Measurements from ENCODE around the gene EPS8L3.

EPS8L3 gene

GRCh38 chr1:109792056-109792831 is 28.5 kb upstream of the EPS8L3 start:
- Histone ChIP-seq H3K9ac (no peak overlapping the region), H3K27me3 (ENCODE audit: control insufficient read depth, insufficient read depth, low read length) (no peaks in the 10 kb centered on the region), H3K27ac (no peak overlapping the region), H3K4me3 (ENCODE audit: low read depth, low read length) (no peak overlapping the region), H2AFZ (no peak overlapping the region), H3K4me1 (peaks cover 4% of the 10 kb centered on the region), H3K9me3 (ENCODE audit: control insufficient read depth, low read length) (no peaks in the 10 kb centered on the region), H3K4me2 (ENCODE audit: low read length) (no peak overlapping the region), H3K79me2 (no peaks in the 10 kb centered on the region), H3K36me3 (ENCODE audit: control insufficient read depth, insufficient read depth, low read length) (no peaks in the 10 kb centered on the region)
- TF ChIP-seq CTCF (IDR thresholded peaks at IDR 0.05), result no peak

GRCh38 chr1:109791495-109792043 is 27.8 kb upstream of the EPS8L3 start:
- Histone ChIP-seq H3K36me3 (ENCODE audit: control insufficient read depth, insufficient read depth, low read length) (no peaks in the 10 kb centered on the region), H2AFZ (no peak overlapping the region), H3K4me2 (ENCODE audit: low read length) (no peak overlapping the region), H3K9ac (no peak overlapping the region), H3K27ac (no peak overlapping the region), H3K4me3 (ENCODE audit: low read depth, low read length) (no peak overlapping the region), H3K4me1 (peaks cover 4% of the 10 kb centered on the region), H3K27me3 (ENCODE audit: control insufficient read depth, insufficient read depth, low read length) (no peaks in the 10 kb centered on the region), H3K9me3 (ENCODE audit: control insufficient read depth, low read length) (no peaks in the 10 kb centered on the region), H3K79me2 (no peaks in the 10 kb centered on the region)
- no peak for TF ChIP-seq CTCF (IDR thresholded peaks at IDR 0.05)

- H2AFZ ChIP-seq, result no peak overlapping the region
- peaks cover 4% of the 10 kb centered on the region for H3K4me1 ChIP-seq
- no peak overlapping the region for H3K4me3 ChIP-seq (ENCODE audit: low read depth, low read length)
- no peaks in the 10 kb centered on the region for H3K27me3 ChIP-seq (ENCODE audit: control insufficient read depth, insufficient read depth, low read length)
- no peaks in the 10 kb centered on the region for H3K9me3 ChIP-seq (ENCODE audit: control insufficient read depth, low read length)
- TF ChIP-seq CTCF (IDR thresholded peaks at IDR 0.05), result no peak
- H3K27ac ChIP-seq, result no peak overlapping the region
- H3K79me2 ChIP-seq, result no peaks in the 10 kb centered on the region
- H3K9ac ChIP-seq, result no peak overlapping the region
- H3K36me3 ChIP-seq (ENCODE audit: control insufficient read depth, insufficient read depth, low read length), result no peaks in the 10 kb centered on the region
- H3K4me2 ChIP-seq (ENCODE audit: low read length), result no peak overlapping the region
Measured at GRCh38 chr1:109790735-109791494, 27.2 kb upstream of the EPS8L3 start.

- H3K4me2 ChIP-seq (ENCODE audit: low read length), result no peak overlapping the region
- no peak overlapping the region for H3K9ac ChIP-seq
- no peaks in the 10 kb centered on the region for H3K79me2 ChIP-seq
- H3K4me3 ChIP-seq (ENCODE audit: low read depth, low read length), result no peak overlapping the region
- no peak for TF ChIP-seq CTCF (IDR thresholded peaks at IDR 0.05)
- H3K4me1 ChIP-seq, result peaks cover 4% of the 10 kb centered on the region
- no peak overlapping the region for H3K27ac ChIP-seq
- no peak overlapping the region for H2AFZ ChIP-seq
- no peaks in the 10 kb centered on the region for H3K9me3 ChIP-seq (ENCODE audit: control insufficient read depth, low read length)
- no peaks in the 10 kb centered on the region for H3K27me3 ChIP-seq (ENCODE audit: control insufficient read depth, insufficient read depth, low read length)
- no peaks in the 10 kb centered on the region for H3K36me3 ChIP-seq (ENCODE audit: control insufficient read depth, insufficient read depth, low read length)
Measured at GRCh38 chr1:109790329-109790728, 26.6 kb upstream of the EPS8L3 start.
